GM12878 (cell line): ENCODE results near the gene SORBS2.

ENCODE experiments used
- CEBPB ChIP-seq, 2 experiments: fragments of 150-350 bp in 1 of 2; IDR thresholded peaks; 2 replicates each; pipeline ENCODE4 v1.6.1; 2012 to 2014; ENCODE audit warnings: low read depth in 2 of 2, low read length in 2 of 2, borderline replicate concordance in 1 of 2, inconsistent platforms in 1 of 2
- CHD2 ChIP-seq: IDR thresholded peaks from 2 replicates; pipeline ENCODE4 v1.6.1; 2011; ENCODE audit warnings: low read depth, low read length, improper control_type of control experiment, borderline replicate concordance
- CTCF ChIP-seq, 3 experiments: IDR thresholded peaks in 2 of 3; conservative IDR thresholded peaks in 1 of 3; 2 replicates each; pipeline ENCODE4 v1.5.1; 2011; ENCODE audit warnings: low read depth in 3 of 3, low read length in 3 of 3, mild to moderate bottlenecking in 3 of 3, control low read depth in 2 of 3, moderate library complexity in 2 of 3, inconsistent platforms in 1 of 3, mixed read lengths in 1 of 3; ENCODE audit not compliant: control insufficient read depth in 2 of 3, insufficient read depth in 1 of 3; ENCODE audit errors: extremely low read depth in 1 of 3
- FOS ChIP-seq: IDR thresholded peaks from 3 replicates; pipeline ENCODE4 v1.6.1; 2011; ENCODE audit warnings: borderline replicate concordance; ENCODE audit not compliant: insufficient read length; ENCODE audit errors: extremely low read depth
- MXI1 ChIP-seq: fragments of 150-350 bp; IDR thresholded peaks from 2 replicates; pipeline ENCODE4 v1.6.1; 2011; ENCODE audit warnings: low read depth, mild to moderate bottlenecking, inconsistent platforms, low read length, improper control_type of control experiment
- NRF1 ChIP-seq: conservative IDR thresholded peaks from 2 replicates; pipeline ENCODE4 v1.6.1; 2011; ENCODE audit warnings: mild to moderate bottlenecking, low read depth, low read length, improper control_type of control experiment
- RELA ChIP-seq: fragments of 450-650 bp; IDR thresholded peaks from 2 replicates; pipeline ENCODE4 v1.8.0; 2014; ENCODE audit warnings: borderline replicate concordance; ENCODE audit not compliant: partially characterized antibody
- REST ChIP-seq: IDR thresholded peaks from 2 replicates; pipeline ENCODE4 v1.6.1; 2012; ENCODE audit warnings: mild to moderate bottlenecking, low read depth, low read length
- RFX5 ChIP-seq: IDR thresholded peaks from 2 replicates; pipeline ENCODE4 v1.6.1; 2011; ENCODE audit warnings: low read depth, low read length, improper control_type of control experiment
- YY1 ChIP-seq: IDR thresholded peaks from 2 replicates; pipeline ENCODE4 v1.6.1; 2011; ENCODE audit warnings: low read depth, mild to moderate bottlenecking, low read length

- TF ChIP-seq FOS (no peak), CTCF (IDR thresholded peaks at IDR 0.05 in 2 of 3, conservative IDR thresholded peaks at IDR 0.05 in 1 of 3; ENCODE audit: control insufficient read depth in 2 of 3, extremely low read depth in 1 of 3, insufficient read depth in 1 of 3, low read depth in 3 of 3, low read length in 3 of 3) (no peak), CHD2 (no peak), YY1 (no peak), CEBPB (IDR thresholded peaks at IDR 0.05; ENCODE audit: borderline replicate concordance in 1 of 2, low read depth in 2 of 2, low read length in 2 of 2) (no peak), MXI1 (no peak), RFX5 (no peak), REST (no peak), NRF1 (no peak), RELA (no peak)
Measured at GRCh38 chr4:185780472-185780871, 31.5 kb downstream of the SORBS2 start.
